ENCODE results near the gene C22orf39.

The C22orf39 gene

GRCh38 chr22:19447330-19448075 lies at the start of gene C22orf39:
Gene C22orf39, minus strand, starts transcription at chr22:19447711. Its CDS starts 23 bp downstream, at chr22:19447688.
- DNase-seq, result peak; percentile 89

- no peak for DNase-seq
These were observed 49.7 kb upstream of the C22orf39 start for GRCh38 chr22:19497245-19497644.

GRCh38 chr22:19496324-19496630 lies 48.8 kb upstream of the C22orf39 start:
- DNase-seq, result no peak

GRCh38 chr22:19495562-19496323 lies 48.2 kb upstream of the C22orf39 start:
- no peak for DNase-seq

GRCh38 chr22:19494676-19495173 lies 47.2 kb upstream of the C22orf39 start:
- DNase-seq, result no peak

- DNase-seq, result no peak
These were observed 46.6 kb upstream of the C22orf39 start for GRCh38 chr22:19494001-19494560.

GRCh38 chr22:19492504-19493174 lies 45.1 kb upstream of the C22orf39 start:
- DNase-seq, result no peak

GRCh38 chr22:19490628-19491230 lies 43.2 kb upstream of the C22orf39 start:
- DNase-seq, result no peak

- DNase-seq, result no peak
These were observed 41.7 kb upstream of the C22orf39 start for GRCh38 chr22:19488884-19489843.

- no peak for DNase-seq
These were observed 40.8 kb upstream of the C22orf39 start for GRCh38 chr22:19488285-19488684.

- DNase-seq, result no peak
These were observed 36.2 kb upstream of the C22orf39 start for GRCh38 chr22:19483481-19484244.

- DNase-seq, result no peak
These were observed 34.8 kb upstream of the C22orf39 start for GRCh38 chr22:19482297-19482696.

- no peak for DNase-seq
These were observed 33.3 kb upstream of the C22orf39 start for GRCh38 chr22:19480789-19481188.

GRCh38 chr22:19480173-19480568 lies 32.7 kb upstream of the C22orf39 start:
- DNase-seq, result no peak

- peak; percentile 97 for DNase-seq
These were observed 32.1 kb upstream of the C22orf39 start, which contains the start of gene CDC45 for GRCh38 chr22:19479355-19480172. Gene CDC45, plus strand, starts transcription at chr22:19479920. Its CDS starts 49 bp downstream, at chr22:19479969.

GRCh38 chr22:19478901-19479354 lies 31.4 kb upstream of the C22orf39 start, which contains the start of gene UFD1:
Gene UFD1, minus strand, starts transcription at chr22:19479193. Its CDS starts 108 bp downstream, at chr22:19479085.
- DNase-seq, result peak; percentile 77

GRCh38 chr22:19478045-19478900 lies 30.8 kb upstream of the C22orf39 start:
- no peak for DNase-seq

- no peak for DNase-seq
These were observed 30.0 kb upstream of the C22orf39 start for GRCh38 chr22:19477321-19478044.
